PC-3 (cell line): ENCODE results near the gene IKBKE.

Experiments
- CTCF ChIP-seq: fragments of 300-600 bp; sonication (generic); conservative IDR thresholded peaks from 2 replicates; pipeline ENCODE4 v1.5.1; 2017; ENCODE audit warnings: antibody characterized with exemption, low read depth, mild to moderate bottlenecking, low read length
- EZH2phosphoT487 ChIP-seq: fragments of 300-600 bp; sonication (generic); IDR thresholded peaks from 2 replicates; pipeline ENCODE4 v1.6.1; 2018; ENCODE audit warnings: mild to moderate bottlenecking, antibody characterized with exemption, low read length, borderline replicate concordance

- TF ChIP-seq CTCF = no peak
- no peak for TF ChIP-seq EZH2phosphoT487
Measured at GRCh38 chr1:206445911-206446356, 24.3 kb upstream of the IKBKE start.
